ENCODE results near the gene CHEK2. TPM values are rescaled to one million over a fixed set of nuclear protein-coding genes. Genes with fewer than 3 reads are reported as not detected.

CHEK2 gene
- polyA plus RNA-seq, 1 donor from 2014 or later = 3.1 TPM

GRCh38 chr22:28780296-28780695 is 38.7 kb upstream of the CHEK2 start:
- Histone ChIP-seq H3K36me3 (ENCODE audit: insufficient read depth, low read length) (no peaks in the 10 kb centered on the region), H3K27ac (ENCODE audit: low read length) (no peak overlapping the region), H3K9me2 (ENCODE audit: insufficient read depth, low read length) (no peaks in the 10 kb centered on the region), H3K9me3 (ENCODE audit: low read length) (no peaks in the 10 kb centered on the region), H3K4me3 (ENCODE audit: low read length) (no peak overlapping the region), H3K79me2 (replicated peaks; ENCODE audit: insufficient read depth, low read length) (peaks cover under 1% of the 10 kb centered on the region), H3K4me2 (ENCODE audit: low read length) (no peak overlapping the region), H3K9ac (ENCODE audit: low read length) (no peak overlapping the region), H3K27me3 (ENCODE audit: insufficient read depth, low read depth, low read length) (no peaks in the 10 kb centered on the region), H4K20me1 (ENCODE audit: insufficient read depth) (no peaks in the 10 kb centered on the region), H2AFZ (ENCODE audit: low read depth, low read length) (no peak overlapping the region), H3F3A (ENCODE audit: insufficient read depth, low read length, poor library complexity, severe bottlenecking) (no peaks in the 10 kb centered on the region)
- TF ChIP-seq MXI1 (conservative IDR thresholded peaks at IDR 0.05; ENCODE audit: poor library complexity, severe bottlenecking) (no peak), POLR2AphosphoS5 (IDR thresholded peaks at IDR 0.05) (no peak), EP300 (conservative IDR thresholded peaks at IDR 0.05; ENCODE audit: poor library complexity, severe bottlenecking) (no peak), CTCF (IDR thresholded peaks at IDR 0.05; ENCODE audit: poor library complexity, severe bottlenecking) (no peak), RAD21 (conservative IDR thresholded peaks at IDR 0.05) (no peak), TAF1 (IDR thresholded peaks at IDR 0.05; ENCODE audit: low read depth) (no peak), EZH2 (IDR thresholded peaks at IDR 0.05; ENCODE audit: borderline replicate concordance, insufficient read depth, low read length, poor library complexity, severe bottlenecking) (no peak), SMC3 (conservative IDR thresholded peaks at IDR 0.05; ENCODE audit: poor library complexity) (no peak), REST (IDR thresholded peaks at IDR 0.05; ENCODE audit: borderline replicate concordance) (no peak)

- no peaks in the 10 kb centered on the region for H3F3A ChIP-seq (ENCODE audit: insufficient read depth, low read length, poor library complexity, severe bottlenecking)
- H3K79me2 ChIP-seq (replicated peaks; ENCODE audit: insufficient read depth, low read length) = peaks cover 2% of the 10 kb centered on the region
- no peak overlapping the region for H3K4me3 ChIP-seq (ENCODE audit: low read length)
- H3K9me3 ChIP-seq (ENCODE audit: low read length) = no peaks in the 10 kb centered on the region
- no peaks in the 10 kb centered on the region for H3K36me3 ChIP-seq (ENCODE audit: insufficient read depth, low read length)
- H3K9me2 ChIP-seq (ENCODE audit: insufficient read depth, low read length) = no peaks in the 10 kb centered on the region
- H2AFZ ChIP-seq (ENCODE audit: low read depth, low read length) = no peak overlapping the region
- no peaks in the 10 kb centered on the region for H3K27me3 ChIP-seq (ENCODE audit: insufficient read depth, low read depth, low read length)
- H4K20me1 ChIP-seq (ENCODE audit: insufficient read depth) = no peaks in the 10 kb centered on the region
- TF ChIP-seq SMC3 (conservative IDR thresholded peaks at IDR 0.05; ENCODE audit: poor library complexity) (no peak), EZH2 (IDR thresholded peaks at IDR 0.05; ENCODE audit: borderline replicate concordance, insufficient read depth, low read length, poor library complexity, severe bottlenecking) (no peak), TAF1 (IDR thresholded peaks at IDR 0.05; ENCODE audit: low read depth) (no peak), REST (IDR thresholded peaks at IDR 0.05; ENCODE audit: borderline replicate concordance) (no peak), MXI1 (conservative IDR thresholded peaks at IDR 0.05; ENCODE audit: poor library complexity, severe bottlenecking) (no peak), EP300 (conservative IDR thresholded peaks at IDR 0.05; ENCODE audit: poor library complexity, severe bottlenecking) (no peak), POLR2AphosphoS5 (IDR thresholded peaks at IDR 0.05) (no peak), CTCF (IDR thresholded peaks at IDR 0.05; ENCODE audit: poor library complexity, severe bottlenecking) (no peak), RAD21 (conservative IDR thresholded peaks at IDR 0.05) (no peak)
- H3K9ac ChIP-seq (ENCODE audit: low read length) = no peak overlapping the region
- H3K27ac ChIP-seq (ENCODE audit: low read length) = no peak overlapping the region
- H3K4me2 ChIP-seq (ENCODE audit: low read length) = no peak overlapping the region
Measured at GRCh38 chr22:28779833-28780232, 38.2 kb upstream of the CHEK2 start.

Data from neural cell (in vitro differentiated cells).